Panc1 (cell line): ENCODE measurements around the gene PRR15. TPM values are rescaled to one million over a fixed set of nuclear protein-coding genes. Genes with fewer than 3 reads are reported as not detected.

Experiments
- ATAC-seq: fragments of 200-7000 bp; cut with Tn5 transposase; 2 replicates; pipeline ENCODE4 v1.9.1; 2020; ENCODE audit warnings: mild to moderate bottlenecking, moderate library complexity
- BruUV-seq: library from RNA; stranded (reverse); fragments of 400-500 nt; replicated peaks from 2 replicates; lab custom pipeline; 2021; lab: Mats Ljungman, UMichigan
- CTCF ChIA-PET: fragments of 300-600 bp; sonication (Branson Sonifier 250); formaldehyde crosslinking; loops from one replicate; lab custom pipeline; 2022; ENCODE audit warnings: antibody characterized with exemption; lab: Charles Lee
- POLR2A ChIA-PET: fragments of 300-600 bp; sonication (Branson Sonifier 250); formaldehyde crosslinking; loops from one replicate; lab custom pipeline; 2022; ENCODE audit warnings: antibody characterized with exemption; lab: Charles Lee
- DNase-seq: peaks from one replicate; pipeline ENCODE4 v3.0.0-alpha.2; 2010; ENCODE audit warnings: low read depth, low spot score
- H3K27ac ChIP-seq: 2 replicates; pipeline ENCODE4 v1.5.1; 2011; ENCODE audit warnings: mild to moderate bottlenecking, low read length, inconsistent platforms
- H3K27me3 ChIP-seq: fragments of 200-500 bp; sonication (Bioruptor generic); 2 replicates; pipeline ENCODE4 v1.6.0; 2014; ENCODE audit warnings: low read length, inconsistent platforms; ENCODE audit not compliant: control insufficient read depth, insufficient read depth
- H3K36me3 ChIP-seq: fragments of 200-500 bp; sonication (Bioruptor generic); 2 replicates; pipeline ENCODE4 v1.5.1; 2014; ENCODE audit warnings: inconsistent platforms, mild to moderate bottlenecking, low read length, moderate library complexity; ENCODE audit not compliant: control insufficient read depth, insufficient read depth
- H3K4me1 ChIP-seq: 2 replicates; pipeline ENCODE4 v1.5.1; 2011; ENCODE audit warnings: inconsistent platforms, mild to moderate bottlenecking, low read length, moderate library complexity; ENCODE audit not compliant: control insufficient read depth, insufficient read depth
- H3K4me3 ChIP-seq, 2 experiments: 2 replicates each; pipeline ENCODE4 v1.5.1; 2011 to 2012; ENCODE audit warnings: low read depth in 2 of 2, low read length in 2 of 2, mild to moderate bottlenecking in 2 of 2, inconsistent platforms in 1 of 2, moderate library complexity in 1 of 2
- H3K9me3 ChIP-seq: fragments of 200-500 bp; sonication (Bioruptor generic); 2 replicates; pipeline ENCODE4 v1.5.1; 2014; ENCODE audit warnings: low read depth, mild to moderate bottlenecking, inconsistent platforms, low read length, moderate library complexity; ENCODE audit not compliant: control insufficient read depth, insufficient read depth
- CTCF ChIP-seq: fragments of 450-650 bp; IDR thresholded peaks from 2 replicates; pipeline ENCODE4 v1.5.1; 2017; ENCODE audit warnings: mild to moderate bottlenecking
- POLR2AphosphoS5 ChIP-seq: IDR thresholded peaks from 2 replicates; pipeline ENCODE4 v1.6.1; 2012; ENCODE audit warnings: mild to moderate bottlenecking, low read depth, low read length, moderate library complexity
- REST ChIP-seq, 2 experiments: IDR thresholded peaks; 2 replicates each; pipeline ENCODE4 v1.6.1; 2011 to 2012; ENCODE audit warnings: low read depth in 2 of 2, control low read depth in 1 of 2, low read length in 1 of 2, mild to moderate bottlenecking in 1 of 2, moderate library complexity in 1 of 2; ENCODE audit not compliant: insufficient read depth in 1 of 2
- SIN3A ChIP-seq: IDR thresholded peaks from 2 replicates; pipeline ENCODE4 v1.6.1; 2012; ENCODE audit warnings: low read depth, mild to moderate bottlenecking, low read length, moderate library complexity, borderline replicate concordance; ENCODE audit not compliant: insufficient read depth
- TCF7L2 ChIP-seq: IDR thresholded peaks from 2 replicates; pipeline ENCODE4 v1.6.1; 2011; ENCODE audit warnings: mild to moderate bottlenecking, low read depth, low read length, inconsistent platforms
- in situ Hi-C: cut with HindIII; loops from 2 replicates; pipeline ENCODE4 v1.10.0; 2016; ENCODE audit warnings: low sequenced_read_pairs, low pct_unique_long_range_greater_than_20kb
- intact Hi-C: fragments of 100-400 bp; cut with micrococcal nuclease; formaldehyde crosslinking; loops from one replicate; pipeline ENCODE4 v1.10.0; 2022; ENCODE audit not compliant: unreplicated experiment
- total RNA-seq: library from RNA; stranded (reverse); gene quantifications from one replicate; pipeline ENCODE4 v1.2.1, GENCODE V29; 2021; ENCODE audit not compliant: unreplicated experiment

The PRR15 gene
- total RNA-seq, 1 experiment from 2014 or later = 0.23 TPM

- Histone ChIP-seq H3K36me3 (no peaks in the 10 kb centered on the region), H3K4me3 (no peak overlapping the region), H3K4me1 (peaks cover 10% of the 10 kb centered on the region), H3K27me3 (peaks cover 10% of the 10 kb centered on the region), H3K9me3 (no peaks in the 10 kb centered on the region), H3K27ac (no peak overlapping the region)
- ChIA-PET CTCF (interaction anchor here (0.6 kb wide), 1 partner anchor 1426 kb away, joined by 4 read pairs; no protein-coding TSS in a partner anchor), POLR2A (interaction anchor here (0.7 kb wide), 1 partner anchor 10 kb away, joined by 16 read pairs; no protein-coding TSS in a partner anchor)
- no peak for DNase-seq
- ATAC-seq = no peak
- intact Hi-C loops = no loop called here
- TF ChIP-seq TCF7L2 = no peak
- no peak for TF ChIP-seq POLR2AphosphoS5
- TF ChIP-seq REST (IDR thresholded peaks at IDR 0.05; ENCODE audit: insufficient read depth in 1 of 2, low read depth in 2 of 2, low read length in 1 of 2) = no peak
- no TSS peak for BruUV-seq
- in situ Hi-C loops = no loop called here
Measured at GRCh38 chr7:29562307-29562706, 1.3 kb upstream of the PRR15 start.

GRCh38 chr7:29564496-29565223, 1.0 kb downstream of the PRR15 start:
- ATAC-seq (peak; percentile 75), DNase-seq (no peak)
- H3K27me3 ChIP-seq = peaks cover 20% of the 10 kb centered on the region
- no TSS peak for BruUV-seq
- ChIA-PET POLR2A (no interaction called here), CTCF (no interaction called here)
- H3K9me3 ChIP-seq = no peaks in the 10 kb centered on the region
- H3K4me1 ChIP-seq = peaks cover 10% of the 10 kb centered on the region
- H3K27ac ChIP-seq = peak overlapping the region; percentile 23; the same call in 1 of the 2 replicates
- peak overlapping the region; percentile 44 to 67 for H3K4me3 ChIP-seq
- intact Hi-C loops = no loop called here
- TF ChIP-seq TCF7L2 = no peak
- no peak for TF ChIP-seq POLR2AphosphoS5
- no peak for TF ChIP-seq CTCF
- TF ChIP-seq SIN3A = no peak
- no peak for TF ChIP-seq REST (IDR thresholded peaks at IDR 0.05; ENCODE audit: insufficient read depth in 1 of 2, low read depth in 2 of 2, low read length in 1 of 2)
- H3K36me3 ChIP-seq = no peaks in the 10 kb centered on the region
- in situ Hi-C loops = no loop called here
